HCT116 (cell line): ENCODE data around the gene IGSF5. TPM values are rescaled to one million over a fixed set of nuclear protein-coding genes. Genes with fewer than 3 reads are reported as not detected.

Source experiments
- ATAC-seq: fragments of 200-7000 bp; cut with Tn5 transposase; 2 replicates; pipeline ENCODE4 v1.9.1; 2020; ENCODE audit warnings: mild to moderate bottlenecking, moderate library complexity
- BruUV-seq: library from RNA; stranded (reverse); fragments of 400-500 nt; replicated peaks from 2 replicates; lab custom pipeline; 2021; lab: Mats Ljungman, UMichigan
- CTCF ChIA-PET: fragments of 300-600 bp; sonication (Branson Sonifier 250); formaldehyde crosslinking; loops from one replicate; lab custom pipeline; 2021; ENCODE audit warnings: antibody characterized with exemption; lab: Charles Lee
- POLR2A ChIA-PET: fragments of 300-600, 350-600 bp; sonication (Branson Sonifier 250); formaldehyde crosslinking; loops from one replicate; lab custom pipeline; 2021; ENCODE audit warnings: antibody characterized with exemption; lab: Charles Lee
- RAD21 ChIA-PET, 2 experiments: fragments of 300-600 bp; sonication (Branson Sonifier 250); formaldehyde crosslinking; loops; one replicate each; lab custom pipeline; 2023; ENCODE audit warnings: low total read pairs in 2 of 2; ENCODE audit not compliant: uncharacterized antibody in 2 of 2, unreplicated experiment in 2 of 2, low non-redundant PET in 1 of 2; lab: Charles Lee
- DNase-seq: peaks from one replicate; pipeline ENCODE4 v3.0.0-alpha.2; 2010; ENCODE audit warnings: low read depth, low spot score
- H2AFZ ChIP-seq: fragments of 200-600 bp; shearing (Covaris generic), sonication (generic); 2 replicates; pipeline ENCODE4 v1.6.1; 2017; ENCODE audit warnings: low read depth, mixed run types, mixed read lengths, antibody characterized with exemption, low read length; ENCODE audit not compliant: poor library complexity, severe bottlenecking
- H3K27ac ChIP-seq: 2 replicates; pipeline ENCODE4 v1.5.1; 2012; ENCODE audit warnings: low read depth, low read length
- H3K27me3 ChIP-seq: fragments of 200-600 bp; sonication (generic); 2 replicates; pipeline ENCODE4 v1.6.1; 2016; ENCODE audit warnings: mixed run types, low read length, mixed read lengths; ENCODE audit not compliant: insufficient read depth
- H3K36me3 ChIP-seq, 2 experiments: fragments of 200-500 bp in 1 of 2; fragments of 200-600 bp in 1 of 2; sonication (Bioruptor generic) in 1 of 2; sonication (generic) in 1 of 2; 2 replicates each; pipeline versions ENCODE4 v1.5.1 to v1.6.1; 2014 to 2016; ENCODE audit warnings: low read length in 2 of 2, inconsistent platforms in 1 of 2, mixed read lengths in 1 of 2, mixed run types in 1 of 2; ENCODE audit not compliant: insufficient read depth in 2 of 2, control insufficient read depth in 1 of 2
- H3K4me1 ChIP-seq, 2 experiments: fragments of 200-600 bp in 1 of 2; sonication (generic) in 1 of 2; 2 replicates each; pipeline versions ENCODE4 v1.5.1 to v1.6.1; 2012 to 2017; ENCODE audit warnings: low read length in 2 of 2, inconsistent platforms in 1 of 2, mild to moderate bottlenecking in 1 of 2, mixed read lengths in 1 of 2, mixed run types in 1 of 2, moderate library complexity in 1 of 2; ENCODE audit not compliant: insufficient read depth in 2 of 2, control insufficient read depth in 1 of 2
- H3K4me2 ChIP-seq: fragments of 200-600 bp; sonication (generic); 2 replicates; pipeline ENCODE4 v1.6.1; 2017; ENCODE audit warnings: mixed run types, low read length, mixed read lengths
- H3K4me3 ChIP-seq, 2 experiments: fragments of 200-600 bp in 1 of 2; sonication (generic) in 1 of 2; replicated peaks in 1 of 2; 2 replicates each; pipeline ENCODE4 v1.5.1; 2011 to 2016; ENCODE audit warnings: low read length in 2 of 2, control low read depth in 1 of 2, low read depth in 1 of 2, mild to moderate bottlenecking in 1 of 2, mixed read lengths in 1 of 2, mixed run types in 1 of 2
- H3K79me2 ChIP-seq: fragments of 200-600 bp; sonication (generic); 2 replicates; pipeline ENCODE4 v1.6.1; 2017; ENCODE audit warnings: mild to moderate bottlenecking, mixed run types, low read length, moderate library complexity, mixed read lengths; ENCODE audit not compliant: insufficient read depth
- H3K9ac ChIP-seq: fragments of 200-600 bp; sonication (generic); 2 replicates; pipeline ENCODE4 v1.6.1; 2016; ENCODE audit warnings: low read length, mixed read lengths
- H3K9me2 ChIP-seq: fragments of 200-600 bp; sonication (generic), shearing (Covaris generic); 2 replicates; pipeline ENCODE4 v1.6.1; 2017; ENCODE audit warnings: mixed run types, mild to moderate bottlenecking, moderate library complexity; ENCODE audit not compliant: insufficient read depth
- H3K9me3 ChIP-seq, 2 experiments: fragments of 200-500 bp in 1 of 2; fragments of 200-600 bp in 1 of 2; sonication (Bioruptor generic) in 1 of 2; sonication (generic) in 1 of 2; 2 replicates each; pipeline ENCODE4 v1.6.1; 2014 to 2017; ENCODE audit warnings: low read length in 2 of 2, mixed read lengths in 2 of 2, inconsistent platforms in 1 of 2, low read depth in 1 of 2, mild to moderate bottlenecking in 1 of 2, mixed run types in 1 of 2, moderate library complexity in 1 of 2; ENCODE audit not compliant: control insufficient read depth in 1 of 2, insufficient read depth in 1 of 2
- H4K20me1 ChIP-seq: fragments of 200-600 bp; sonication (generic), shearing (Covaris generic); 2 replicates; pipeline ENCODE4 v1.6.1; 2017; ENCODE audit warnings: mixed run types, mild to moderate bottlenecking, moderate library complexity; ENCODE audit not compliant: insufficient read depth
- CBX3 ChIP-seq: IDR thresholded peaks from 2 replicates; pipeline ENCODE4 v1.6.1; 2012; ENCODE audit warnings: low read depth
- CEBPB ChIP-seq: IDR thresholded peaks from 2 replicates; pipeline ENCODE4 v1.6.1; 2012; ENCODE audit warnings: low read depth
- EGR1 ChIP-seq: IDR thresholded peaks from 2 replicates; pipeline ENCODE4 v1.6.1; 2012; ENCODE audit warnings: low read depth
- ELF1 ChIP-seq: IDR thresholded peaks from 2 replicates; pipeline ENCODE4 v1.6.1; 2012; ENCODE audit warnings: low read depth, borderline replicate concordance
- FOSL1 ChIP-seq: IDR thresholded peaks from 2 replicates; pipeline ENCODE4 v1.6.1; 2012; ENCODE audit warnings: low read depth
- POLR2A ChIP-seq: IDR thresholded peaks from 2 replicates; pipeline ENCODE4 v1.7.0; 2011; ENCODE audit warnings: borderline replicate concordance; ENCODE audit not compliant: insufficient read depth, insufficient read length; ENCODE audit errors: extremely low read depth
- RAD21 ChIP-seq: IDR thresholded peaks from 2 replicates; pipeline ENCODE4 v1.6.1; 2012; ENCODE audit warnings: low read depth, mild to moderate bottlenecking
- SIN3A ChIP-seq: IDR thresholded peaks from 2 replicates; pipeline ENCODE4 v1.6.1; 2012; ENCODE audit warnings: low read depth
- TCF7L2 ChIP-seq: IDR thresholded peaks from 2 replicates; pipeline ENCODE4 v1.7.0; 2011; ENCODE audit warnings: borderline replicate concordance, inconsistent platforms; ENCODE audit not compliant: insufficient read depth, insufficient read length; ENCODE audit errors: extremely low read depth
- YY1 ChIP-seq: IDR thresholded peaks from 2 replicates; pipeline ENCODE4 v1.6.1; 2011; ENCODE audit warnings: low read length, low read depth, moderate library complexity, mild to moderate bottlenecking; ENCODE audit not compliant: insufficient replicate concordance; ENCODE audit errors: extremely low read depth
- ZBTB33 ChIP-seq: IDR thresholded peaks from 2 replicates; pipeline ENCODE4 v1.6.1; 2011; ENCODE audit warnings: mild to moderate bottlenecking, low read length, moderate library complexity; ENCODE audit not compliant: insufficient replicate concordance; ENCODE audit errors: extremely low read depth
- ZNF274 ChIP-seq: fragments of 200-500 bp; sonication (Bioruptor generic); IDR thresholded peaks from 2 replicates; pipeline ENCODE4 v1.6.1; 2014; ENCODE audit warnings: mild to moderate bottlenecking, low read depth, low read length, inconsistent platforms
- intact Hi-C: fragments of 100-400 bp; cut with micrococcal nuclease; formaldehyde crosslinking; loops from 2 replicates; pipeline ENCODE4 v1.10.0; 2022
- total RNA-seq: library from RNA; stranded (reverse); gene quantifications from one replicate; pipeline ENCODE4 v1.2.1, GENCODE V29; 2021; ENCODE audit not compliant: unreplicated experiment
- TF ChIP-seq, protein P1 (sequence below): IDR thresholded peaks from 2 replicates; pipeline ENCODE4 v1.6.1; 2012
- TF ChIP-seq, protein P2 (sequence below): IDR thresholded peaks from 2 replicates; pipeline ENCODE4 v1.6.1; 2012; ENCODE audit warnings: low read depth

IGSF5 gene
- total RNA-seq, 1 experiment from 2014 or later = not detected

DNA sequence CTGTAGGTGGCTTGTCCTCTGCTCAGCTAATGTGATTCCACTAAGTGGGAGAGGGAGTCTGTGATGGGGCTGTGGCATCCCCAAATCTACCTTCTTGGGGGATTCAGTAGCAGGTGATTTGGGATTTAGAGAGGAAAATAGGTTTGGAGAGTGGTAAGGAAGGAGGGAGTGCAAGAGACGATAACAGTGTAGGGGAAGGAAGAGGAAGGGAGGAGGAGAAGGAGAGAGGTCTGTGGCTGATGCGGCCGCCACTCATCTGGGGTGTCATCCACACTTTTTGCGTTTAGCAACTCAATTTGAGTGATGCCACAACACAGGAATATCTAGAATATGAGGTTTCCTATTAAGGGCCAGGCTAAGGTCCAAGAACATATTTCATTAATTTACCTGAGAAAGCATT is 98.5 kb downstream of the IGSF5 start:
- H4K20me1 ChIP-seq = no peaks in the 10 kb centered on the region
- intact Hi-C loops = no loop called here
- H3K9ac ChIP-seq = no peak overlapping the region
- BruUV-seq = no TSS peak
- no peak overlapping the region for H2AFZ ChIP-seq
- no peaks in the 10 kb centered on the region for H3K27me3 ChIP-seq
- no peak overlapping the region for H3K4me2 ChIP-seq
- POLR2A ChIA-PET = no interaction called here
- no peaks in the 10 kb centered on the region; a peak in 1 of 4 replicates for H3K4me1 ChIP-seq
- ATAC-seq = no peak
- H3K27ac ChIP-seq = no peak overlapping the region
- no peaks in the 10 kb centered on the region for H3K36me3 ChIP-seq
- CTCF ChIA-PET = no interaction called here
- DNase-seq = no peak
- TF ChIP-seq EGR1 (no peak), CEBPB (no peak), ZNF274 (no peak), POLR2A (no peak), RAD21 (no peak), ZBTB33 (no peak), TCF7L2 (no peak), YY1 (no peak), SIN3A (no peak), ELF1 (no peak), FOSL1 (no peak), CBX3 (no peak)
- TF ChIP-seq, protein P1, sequence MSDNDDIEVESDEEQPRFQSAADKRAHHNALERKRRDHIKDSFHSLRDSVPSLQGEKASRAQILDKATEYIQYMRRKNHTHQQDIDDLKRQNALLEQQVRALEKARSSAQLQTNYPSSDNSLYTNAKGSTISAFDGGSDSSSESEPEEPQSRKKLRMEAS = no peak
- TF ChIP-seq, protein P2, sequence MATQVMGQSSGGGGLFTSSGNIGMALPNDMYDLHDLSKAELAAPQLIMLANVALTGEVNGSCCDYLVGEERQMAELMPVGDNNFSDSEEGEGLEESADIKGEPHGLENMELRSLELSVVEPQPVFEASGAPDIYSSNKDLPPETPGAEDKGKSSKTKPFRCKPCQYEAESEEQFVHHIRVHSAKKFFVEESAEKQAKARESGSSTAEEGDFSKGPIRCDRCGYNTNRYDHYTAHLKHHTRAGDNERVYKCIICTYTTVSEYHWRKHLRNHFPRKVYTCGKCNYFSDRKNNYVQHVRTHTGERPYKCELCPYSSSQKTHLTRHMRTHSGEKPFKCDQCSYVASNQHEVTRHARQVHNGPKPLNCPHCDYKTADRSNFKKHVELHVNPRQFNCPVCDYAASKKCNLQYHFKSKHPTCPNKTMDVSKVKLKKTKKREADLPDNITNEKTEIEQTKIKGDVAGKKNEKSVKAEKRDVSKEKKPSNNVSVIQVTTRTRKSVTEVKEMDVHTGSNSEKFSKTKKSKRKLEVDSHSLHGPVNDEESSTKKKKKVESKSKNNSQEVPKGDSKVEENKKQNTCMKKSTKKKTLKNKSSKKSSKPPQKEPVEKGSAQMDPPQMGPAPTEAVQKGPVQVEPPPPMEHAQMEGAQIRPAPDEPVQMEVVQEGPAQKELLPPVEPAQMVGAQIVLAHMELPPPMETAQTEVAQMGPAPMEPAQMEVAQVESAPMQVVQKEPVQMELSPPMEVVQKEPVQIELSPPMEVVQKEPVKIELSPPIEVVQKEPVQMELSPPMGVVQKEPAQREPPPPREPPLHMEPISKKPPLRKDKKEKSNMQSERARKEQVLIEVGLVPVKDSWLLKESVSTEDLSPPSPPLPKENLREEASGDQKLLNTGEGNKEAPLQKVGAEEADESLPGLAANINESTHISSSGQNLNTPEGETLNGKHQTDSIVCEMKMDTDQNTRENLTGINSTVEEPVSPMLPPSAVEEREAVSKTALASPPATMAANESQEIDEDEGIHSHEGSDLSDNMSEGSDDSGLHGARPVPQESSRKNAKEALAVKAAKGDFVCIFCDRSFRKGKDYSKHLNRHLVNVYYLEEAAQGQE = no peak
- peaks cover 0 to 4% of the 10 kb centered on the region in 2 experiments; a peak in 1 of 4 replicates for H3K9me3 ChIP-seq
- no peaks in the 10 kb centered on the region for H3K9me2 ChIP-seq
- RAD21 ChIA-PET = no interaction called here
- no peak overlapping the region for H3K4me3 ChIP-seq
- no peaks in the 10 kb centered on the region for H3K79me2 ChIP-seq
